WTC11 (cell line): ENCODE data around the gene TMC7. TPM values are rescaled to one million over a fixed set of nuclear protein-coding genes. Genes with fewer than 3 reads are reported as not detected.

ENCODE experiments used
- ATAC-seq: fragments of 200-7000 bp; cut with Tn5 transposase; 2 replicates; pipeline ENCODE4 v1.10.0; 2021; ENCODE audit warnings: mild to moderate bottlenecking, moderate library complexity
- CTCF ChIA-PET: fragments of 300-600 bp; sonication (Branson Sonifier 250); formaldehyde crosslinking; loops from one replicate; lab custom pipeline; 2021; ENCODE audit warnings: antibody characterized with exemption; lab: Charles Lee
- POLR2A ChIA-PET: fragments of 350-600 bp; sonication (Branson Sonifier 250); formaldehyde crosslinking; loops from one replicate; lab custom pipeline; 2021; ENCODE audit warnings: antibody characterized with exemption; lab: Charles Lee
- DNase-seq: peaks from one replicate; pipeline ENCODE4 v3.0.0; 2021; ENCODE audit warnings: low spot score
- H3K27ac Mint-ChIP-seq: 2 replicates; pipeline ENCODE4 v1.8.0; 2021; ENCODE audit warnings: mixed read lengths
- H3K27me3 Mint-ChIP-seq: 2 replicates; pipeline ENCODE4 v1.8.0; 2021; ENCODE audit warnings: low read depth, mild to moderate bottlenecking, moderate library complexity, mixed read lengths
- H3K36me3 Mint-ChIP-seq: 2 replicates; pipeline ENCODE4 v1.8.0; 2021; ENCODE audit warnings: mixed read lengths
- H3K4me1 Mint-ChIP-seq: 2 replicates; pipeline ENCODE4 v1.8.0; 2022; ENCODE audit warnings: mixed read lengths
- H3K4me3 Mint-ChIP-seq: 2 replicates; pipeline ENCODE4 v1.8.0; 2021; ENCODE audit warnings: mild to moderate bottlenecking, moderate library complexity, mixed read lengths
- H3K9me3 Mint-ChIP-seq: 2 replicates; pipeline ENCODE4 v1.8.0; 2021; ENCODE audit warnings: mixed read lengths
- AFF4 ChIP-seq: sonication (generic); formaldehyde crosslinking; IDR thresholded peaks from 2 replicates; pipeline ENCODE4 v1.8.1; 2023; ENCODE audit warnings: mild to moderate bottlenecking, missing genetic modification reagents, borderline replicate concordance
- ELF4 ChIP-seq: sonication (generic); formaldehyde crosslinking; IDR thresholded peaks from 2 replicates; pipeline ENCODE4 v1.8.1; 2022; ENCODE audit warnings: low read depth, mild to moderate bottlenecking, moderate library complexity, missing genetic modification reagents
- ERG ChIP-seq: fragments of 250-450 bp; sonication (Bioruptor Pico); IDR thresholded peaks from 2 replicates; pipeline ENCODE4 v1.8.0; 2021; ENCODE audit warnings: mild to moderate bottlenecking
- ESRRA ChIP-seq: sonication (generic); formaldehyde crosslinking; IDR thresholded peaks from 2 replicates; pipeline ENCODE4 v1.8.1; 2022; ENCODE audit warnings: mild to moderate bottlenecking, missing genetic modification reagents, borderline replicate concordance
- GTF2I ChIP-seq: fragments of 250-450 bp; sonication (Bioruptor Pico); conservative IDR thresholded peaks from 2 replicates; pipeline ENCODE4 v1.4.0; 2021; ENCODE audit warnings: mild to moderate bottlenecking
- PREB ChIP-seq: sonication (generic); formaldehyde crosslinking; IDR thresholded peaks from 2 replicates; pipeline ENCODE4 v1.8.1; 2022; ENCODE audit warnings: mild to moderate bottlenecking, missing genetic modification reagents, moderate library complexity, borderline replicate concordance
- PRRX2 ChIP-seq: fragments of 250-450 bp; sonication (Bioruptor Pico); IDR thresholded peaks from 2 replicates; pipeline ENCODE4 v1.8.0; 2021; ENCODE audit warnings: mild to moderate bottlenecking
- RELA ChIP-seq: sonication (generic); formaldehyde crosslinking; IDR thresholded peaks from 2 replicates; pipeline ENCODE4 v1.8.1; 2022; ENCODE audit warnings: missing genetic modification reagents, mild to moderate bottlenecking, borderline replicate concordance
- SMAD3 ChIP-seq: sonication (generic); formaldehyde crosslinking; IDR thresholded peaks from 2 replicates; pipeline ENCODE4 v1.8.0; 2022; ENCODE audit warnings: missing genetic modification reagents, mild to moderate bottlenecking, borderline replicate concordance
- SP1 ChIP-seq: sonication (generic); formaldehyde crosslinking; conservative IDR thresholded peaks from 2 replicates; pipeline ENCODE4 v1.8.1; 2022; ENCODE audit warnings: missing genetic modification reagents
- TP53 ChIP-seq: sonication (generic); formaldehyde crosslinking; IDR thresholded peaks from 2 replicates; pipeline ENCODE4 v1.8.1; 2023; ENCODE audit warnings: mild to moderate bottlenecking, missing genetic modification reagents
- USF1 ChIP-seq: sonication (generic); formaldehyde crosslinking; IDR thresholded peaks from 2 replicates; pipeline ENCODE4 v1.8.0; 2022; ENCODE audit warnings: mild to moderate bottlenecking, missing genetic modification reagents
- ZBTB21 ChIP-seq: sonication (generic); formaldehyde crosslinking; IDR thresholded peaks from 2 replicates; pipeline ENCODE4 v1.8.1; 2023; ENCODE audit warnings: mild to moderate bottlenecking, missing genetic modification reagents, borderline replicate concordance
- ZNF219 ChIP-seq: sonication (generic); formaldehyde crosslinking; IDR thresholded peaks from 2 replicates; pipeline ENCODE4 v1.8.0; 2023; ENCODE audit warnings: missing genetic modification reagents, mild to moderate bottlenecking, borderline replicate concordance
- ZNF416 ChIP-seq: fragments of 250-450 bp; sonication (Bioruptor Pico); IDR thresholded peaks from 2 replicates; pipeline ENCODE4 v1.9.0; 2021; ENCODE audit warnings: mild to moderate bottlenecking, inconsistent platforms
- ZNF512 ChIP-seq: sonication (generic); formaldehyde crosslinking; IDR thresholded peaks from 2 replicates; pipeline ENCODE4 v1.8.1; 2022; ENCODE audit warnings: missing genetic modification reagents, borderline replicate concordance
- ZSCAN18 ChIP-seq: fragments of 250-450 bp; sonication (Bioruptor Pico); IDR thresholded peaks from 2 replicates; pipeline ENCODE4 v2.1.2; 2022; ENCODE audit warnings: mild to moderate bottlenecking, moderate library complexity
- total RNA-seq: library from RNA; stranded (reverse); gene quantifications from 3 replicates; pipeline ENCODE4 v1.2.3, GENCODE V29; 2021

TMC7 gene
- total RNA-seq, 1 experiment from 2014 or later: 2.5 TPM

- TF ChIP-seq PREB (CRISPR knock-in tag) (no peak), ZBTB21 (CRISPR knock-in tag) (no peak), GTF2I (no peak), USF1 (CRISPR knock-in tag) (no peak), SMAD3 (CRISPR knock-in tag) (no peak), ELF4 (no peak)
Observed at GRCh38 chr16:19040400-19040799, 56.7 kb downstream of the TMC7 start (continued).

GRCh38 chr16:19044769-19045168 lies 61.0 kb downstream of the TMC7 start:
- ChIA-PET CTCF (no interaction called here), POLR2A (no interaction called here)
- no peak overlapping the region for H3K27ac Mint-ChIP-seq
- ATAC-seq: no peak
- H3K9me3 Mint-ChIP-seq: no peaks in the 10 kb centered on the region
- DNase-seq: no peak
- H3K27me3 Mint-ChIP-seq: no peaks in the 10 kb centered on the region
- H3K36me3 Mint-ChIP-seq: peaks cover 3% of the 10 kb centered on the region; the same call in 1 of the 2 replicates
- H3K4me3 Mint-ChIP-seq: no peak overlapping the region
- no peaks in the 10 kb centered on the region for H3K4me1 Mint-ChIP-seq
- no peak for TF ChIP-seq AFF4
- TF ChIP-seq ZNF512: no peak
- no peak for TF ChIP-seq ESRRA (CRISPR knock-in tag)
- no peak for TF ChIP-seq ZSCAN18 (CRISPR knock-in tag)
- TF ChIP-seq SP1: no peak
- no peak for TF ChIP-seq RELA
- TF ChIP-seq ZNF219 (CRISPR knock-in tag): no peak
- no peak for TF ChIP-seq PRRX2 (CRISPR knock-in tag)
- no peak for TF ChIP-seq TP53 (CRISPR knock-in tag)
- no peak for TF ChIP-seq ZBTB21 (CRISPR knock-in tag)
- no peak for TF ChIP-seq ERG (CRISPR knock-in tag)
- TF ChIP-seq ZNF416 (CRISPR knock-in tag): no peak
- TF ChIP-seq USF1 (CRISPR knock-in tag): no peak
- TF ChIP-seq, all 79 proteins: peak for 0
